Right lobe of liver (tissue), 6 donors: ENCODE results near the gene DPRX. TPM values are rescaled to one million over a fixed set of nuclear protein-coding genes. Genes with fewer than 3 reads are reported as not detected.

Experiments used
- ATAC-seq, 4 donors: fragments of 200-7000 bp; cut with Tn5 transposase; one replicate each; pipeline ENCODE4 v1.9.1; 2020; ENCODE audit warnings: mild to moderate bottlenecking in 4 of 4, moderate library complexity in 4 of 4
- DNase-seq, 3 donors: peaks; one replicate each; pipeline ENCODE4 v3.0.0-alpha.2; 2020
- H3K27ac ChIP-seq, 3 donors: fragments of 200-600 bp; one replicate each; pipeline ENCODE4 v1.8.0; 2022
- H3K27me3 ChIP-seq, 2 donors: fragments of 200-600 bp; one replicate each; pipeline ENCODE4 v1.8.0; 2022
- H3K36me3 ChIP-seq, 4 donors: fragments of 200-600 bp; sonication (generic) in 1 of 4; one replicate each; pipeline versions ENCODE4 v1.5.1 to v1.8.0; 2017 to 2022; ENCODE audit warnings: control low read depth in 1 of 4
- H3K4me1 ChIP-seq, 4 donors: fragments of 200-600 bp; sonication (generic) in 1 of 4; one replicate each; pipeline versions ENCODE4 v1.5.1 to v1.8.0; 2017 to 2022; ENCODE audit warnings: control low read depth in 1 of 4
- H3K4me3 ChIP-seq, 3 donors: fragments of 200-600 bp; one replicate each; pipeline ENCODE4 v1.8.0; 2022
- H3K9me3 ChIP-seq, 4 donors: fragments of 200-600 bp; sonication (generic) in 1 of 4; one replicate each; pipeline versions ENCODE4 v1.5.1 to v1.8.0; 2017 to 2022; ENCODE audit warnings: control low read depth in 1 of 4
- CTCF ChIP-seq, 4 donors: fragments of 200-600 bp in 3 of 4; fragments of 450-650 bp in 1 of 4; IDR thresholded peaks; one replicate each; pipeline versions ENCODE4 v1.5.1 to v1.8.0; 2016 to 2022; ENCODE audit warnings: antibody characterized with exemption in 4 of 4, mild to moderate bottlenecking in 2 of 4
- POLR2A ChIP-seq: fragments of 450-650 bp; IDR thresholded peaks from one replicate; pipeline ENCODE4 v1.6.1; 2017; ENCODE audit warnings: antibody characterized with exemption, mild to moderate bottlenecking
- WGBS: methylation state at CpG from one replicate; pipeline ENCODE4 v1.1.6; 2018; ENCODE audit warnings: low coverage, low lambda C conversion rate; ENCODE audit not compliant: insufficient coverage; ENCODE audit errors: missing lambda C conversion rate; 5-methylcytosine and 5-hydroxymethylcytosine counted together
- intact Hi-C, 2 donors: fragments of 100-400 bp; cut with DNase I; formaldehyde crosslinking; loops; one replicate each; pipeline versions ENCODE4 v1.11.2 to v1.14.1; 2022
- total RNA-seq, 6 experiments: library from RNA; depleted of rRNA in 2 of 6; stranded (reverse); fragments of >200 nt in 2 of 6; fragmentation: NEBNext Ultra II Directional in 3 of 6; extraction: Animal tissue kit (Norgen Biotek cat#: 25700) in 3 of 6; gene quantifications; one replicate each; pipeline versions ENCODE4 v1.1.0 to v1.2.4, GENCODE V29; 2016 to 2023
- donor health status: DM: no; HTN: yes; CAD: no.
- donor health status: DM: no; HTN: no; CAD: no.
- donor health status: DM: no; HTN: no; CAD: no.
- donor health status: DM: no; HTN: yes; CAD: no.
- donor health status: DM: no; HTN: yes; CAD: no.

The DPRX gene
- total RNA-seq, 6 experiments from 2014 or later: not detected

GRCh38 chr19:53595510-53595867, 36.3 kb upstream of the DPRX start:
- no peaks in the 10 kb centered on the region for H3K27me3 ChIP-seq
- H3K4me3 ChIP-seq: no peak overlapping the region
- TF ChIP-seq POLR2A (no peak), CTCF (IDR thresholded peaks at IDR 0.05) (no peak)
- WGBS: 94% methylated on average over 3 of the region's 9 CpGs
- intact Hi-C loops: no loop called here
- no peaks in the 10 kb centered on the region for H3K36me3 ChIP-seq
- DNase-seq (no peak), ATAC-seq (no peak)
- no peak overlapping the region for H3K27ac ChIP-seq
- H3K9me3 ChIP-seq: no peaks in the 10 kb centered on the region
- H3K4me1 ChIP-seq: no peaks in the 10 kb centered on the region

DNA sequence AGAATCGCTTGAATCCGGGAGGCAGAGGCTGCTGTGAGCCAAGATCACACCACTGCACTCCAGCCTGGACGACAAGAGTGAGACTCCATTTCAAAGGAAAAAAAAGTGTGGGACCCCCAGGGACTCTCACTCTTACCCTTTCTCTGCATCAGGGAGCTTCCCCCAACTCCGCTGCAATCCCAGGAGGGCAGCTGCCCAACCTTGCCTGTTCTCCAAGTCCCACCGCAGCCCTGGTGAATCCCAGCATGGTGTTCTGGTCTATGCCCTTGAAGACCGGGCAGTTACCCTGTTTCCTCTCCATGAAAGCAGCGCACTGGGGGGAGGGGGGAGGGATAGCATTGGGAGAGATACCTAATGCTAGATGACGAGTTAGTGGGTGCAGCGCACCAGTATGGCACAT, 35.7 kb upstream of the DPRX start:
- Histone ChIP-seq H3K36me3 (no peaks in the 10 kb centered on the region), H3K4me1 (no peaks in the 10 kb centered on the region), H3K27ac (no peak overlapping the region), H3K27me3 (no peaks in the 10 kb centered on the region), H3K9me3 (no peaks in the 10 kb centered on the region), H3K4me3 (no peak overlapping the region)
- 82% methylated on average over 5 of the region's 9 CpGs for WGBS
- ATAC-seq (no peak), DNase-seq (no peak)
- TF ChIP-seq CTCF (IDR thresholded peaks at IDR 0.05) (no peak), POLR2A (no peak)
- intact Hi-C loops: no loop called here

GRCh38 chr19:53597023-53597422, 34.8 kb upstream of the DPRX start:
- no peak overlapping the region for H3K4me3 ChIP-seq
- no peak for DNase-seq
- ATAC-seq: no peak
- no peaks in the 10 kb centered on the region for H3K27me3 ChIP-seq
- H3K27ac ChIP-seq: no peak overlapping the region
- no peaks in the 10 kb centered on the region for H3K4me1 ChIP-seq
- intact Hi-C loops: no loop called here
- H3K36me3 ChIP-seq: no peaks in the 10 kb centered on the region
- WGBS: 85% methylated on average over 12 of the region's 12 CpGs
- H3K9me3 ChIP-seq: no peaks in the 10 kb centered on the region
- TF ChIP-seq CTCF (IDR thresholded peaks at IDR 0.05) (no peak), POLR2A (no peak)

- ATAC-seq: no peak
- intact Hi-C loops: no loop called here
- WGBS: 53% methylated on average over 6 of the region's 10 CpGs
These were observed 33.4 kb upstream of the DPRX start for GRCh38 chr19:53598361-53598760.

More at GRCh38 chr19:53598361-53598760, 33.4 kb upstream of the DPRX start:
- no peaks in the 10 kb centered on the region for H3K27me3 ChIP-seq
- H3K9me3 ChIP-seq: no peaks in the 10 kb centered on the region
- no peak overlapping the region for H3K27ac ChIP-seq
- no peak overlapping the region for H3K4me3 ChIP-seq
- TF ChIP-seq CTCF (IDR thresholded peaks at IDR 0.05): no peak
- TF ChIP-seq POLR2A: no peak
- H3K36me3 ChIP-seq: no peaks in the 10 kb centered on the region
- H3K4me1 ChIP-seq: no peaks in the 10 kb centered on the region
- DNase-seq: no peak
